GM12892 (cell line): ENCODE data around the gene PAX3.

ENCODE experiments used
- POLR2A ChIP-seq: IDR thresholded peaks from 2 replicates; pipeline ENCODE4 v1.6.1; 2011; ENCODE audit warnings: low read depth, low read length, control low read depth
- POLR2AphosphoS5 ChIP-seq: IDR thresholded peaks from 2 replicates; pipeline ENCODE4 v1.6.1; 2011; ENCODE audit warnings: low read depth, low read length, control low read depth
- TAF1 ChIP-seq: IDR thresholded peaks from 2 replicates; pipeline ENCODE4 v1.6.1; 2011; ENCODE audit warnings: low read depth, mild to moderate bottlenecking, control low read depth, low read length, borderline replicate concordance

DNA sequence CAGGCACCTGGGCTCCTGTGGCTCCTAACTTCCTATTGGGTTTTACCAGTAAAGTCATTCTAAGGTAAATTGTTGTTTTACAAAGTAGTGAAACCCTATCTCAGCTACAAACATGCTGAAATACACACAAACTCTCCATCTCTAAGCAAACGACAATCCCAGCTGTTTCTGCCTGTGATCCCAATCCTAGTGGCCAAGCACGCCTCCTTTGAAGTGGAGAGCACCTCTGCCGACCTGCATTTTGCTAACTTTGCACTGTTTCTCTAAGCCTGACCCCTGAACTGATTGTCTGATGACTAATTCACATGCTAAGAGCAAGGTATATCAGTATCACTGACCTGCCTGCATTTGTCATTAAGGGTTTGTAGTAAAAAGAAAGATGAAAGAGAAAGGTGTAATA lies 124.3 kb downstream of the PAX3 start:
- no peak for TF ChIP-seq TAF1
- no peak for TF ChIP-seq POLR2A
- TF ChIP-seq POLR2AphosphoS5: no peak
